CD4-positive, alpha-beta T cell treated with Interleukin-15 for 4 hours (primary cell): Measurements from ENCODE around the gene APPL2.
"Not testable (repeated sequence)": the region's sequence is repeated elsewhere in the genome, so short reads cannot be mapped to it uniquely, and the experiment has no call there.

Experiments
- DNase-seq: peaks from one replicate; pipeline ENCODE4 v3.0.0-alpha.2; 2020; ENCODE audit warnings: low spot score

The APPL2 gene

DNA sequence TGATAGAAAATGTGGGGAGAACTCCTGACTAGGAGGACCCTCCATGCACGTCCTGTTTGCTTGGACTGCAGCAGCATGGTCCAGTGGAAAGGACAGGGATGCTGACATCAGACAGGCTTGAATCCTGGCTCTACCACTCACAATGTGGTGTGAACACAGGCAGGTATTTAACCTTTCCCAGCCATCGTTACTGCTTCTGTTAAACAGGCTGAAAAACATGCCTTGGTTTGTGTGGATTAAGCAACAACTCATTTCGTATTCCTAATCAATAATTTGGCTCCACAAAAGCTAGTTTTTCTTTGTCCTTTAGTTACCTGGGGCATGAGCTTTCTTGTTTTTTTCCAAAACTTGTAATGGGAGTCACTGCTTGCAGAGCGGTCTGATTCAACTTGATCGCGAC, 41.0 kb downstream of the APPL2 start:
- no peak for DNase-seq

DNA sequence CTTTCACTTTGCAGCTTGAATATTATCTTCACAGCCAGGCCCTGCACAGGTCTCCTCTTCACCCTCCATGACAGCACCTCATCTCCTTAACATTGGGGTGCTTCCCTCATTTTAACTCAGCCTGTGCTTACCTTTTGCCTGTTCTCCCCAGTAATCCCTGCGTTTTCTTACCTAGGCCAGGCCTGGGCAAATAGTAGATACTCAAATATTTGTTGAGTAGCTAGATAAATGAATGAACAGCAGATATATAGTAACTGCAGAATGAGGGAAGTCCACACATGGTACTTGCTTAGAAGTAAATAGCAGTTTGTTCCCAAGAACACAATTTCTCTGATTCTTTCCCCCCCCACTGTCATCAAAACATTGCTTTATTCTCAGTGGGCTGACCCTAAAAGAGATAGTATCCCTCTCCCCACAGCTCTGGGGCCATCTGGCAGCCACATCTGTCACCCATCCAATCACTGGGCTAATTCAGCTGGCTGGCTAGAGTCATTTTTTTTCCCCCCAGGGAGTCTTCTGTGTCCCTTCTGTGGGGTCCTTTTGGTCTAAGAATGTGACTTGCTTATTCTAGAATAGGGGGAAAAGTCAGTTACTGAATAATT, 43.2 kb downstream of the APPL2 start:
- DNase-seq = no peak

DNA sequence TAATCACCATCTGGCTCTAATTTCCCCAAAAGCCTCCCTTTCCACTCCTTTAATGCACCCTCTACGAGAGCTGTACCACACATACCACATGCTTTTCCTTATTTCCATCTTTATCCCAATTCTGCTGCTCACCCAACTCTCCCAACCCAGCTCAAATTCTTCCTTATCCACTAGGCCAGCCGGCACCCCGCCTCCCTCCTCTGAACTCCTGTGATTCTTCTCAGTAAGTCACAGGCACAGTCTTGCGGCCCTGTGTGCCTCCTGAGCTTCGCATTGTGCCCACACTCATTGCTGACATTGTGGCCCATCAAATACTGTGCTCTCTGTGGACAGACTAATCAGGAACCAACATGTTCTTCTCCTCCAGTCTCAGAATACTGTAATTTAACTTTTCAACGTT, 45.4 kb downstream of the APPL2 start:
- no peak for DNase-seq

DNA sequence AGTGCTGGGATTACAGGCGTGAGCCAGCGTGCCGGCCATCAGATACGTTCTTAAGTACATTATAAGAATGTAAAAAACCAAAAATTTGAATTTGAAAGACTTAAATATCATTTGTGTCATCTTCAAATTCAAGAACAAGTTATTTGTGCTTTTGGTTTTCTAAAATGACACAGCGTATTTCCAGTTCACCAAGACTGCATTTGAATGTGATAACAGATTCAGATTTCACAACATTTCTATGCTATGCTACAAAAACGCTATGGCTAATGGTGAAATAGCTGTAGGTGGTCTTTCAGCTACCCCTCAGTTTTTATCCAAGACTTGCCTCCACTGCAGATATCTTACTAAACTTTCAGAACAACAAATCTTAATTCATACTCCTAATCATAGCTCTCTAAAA, 46.7 kb downstream of the APPL2 start:
- DNase-seq = no peak

DNA sequence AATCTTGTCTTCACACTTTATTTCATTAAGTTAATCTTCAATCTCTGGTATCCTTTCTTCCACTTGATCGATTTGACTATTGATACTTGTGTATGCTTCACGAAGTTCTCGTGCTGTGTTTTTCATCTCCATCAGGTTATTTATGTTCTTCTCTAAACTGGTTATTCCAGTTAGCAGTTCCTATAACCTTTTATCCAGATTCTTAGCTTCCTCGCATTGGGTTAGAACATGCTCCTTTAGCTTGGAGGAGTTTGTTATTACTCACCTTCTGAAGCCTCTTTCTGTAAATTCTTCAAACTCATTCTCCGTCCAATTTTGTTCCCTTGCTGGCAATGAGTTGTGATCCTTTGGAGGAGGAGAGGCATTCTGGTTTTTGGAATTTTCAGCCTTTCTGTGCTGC, 52.0 kb downstream of the APPL2 start:
- DNase-seq = not testable (repeated sequence)

DNA sequence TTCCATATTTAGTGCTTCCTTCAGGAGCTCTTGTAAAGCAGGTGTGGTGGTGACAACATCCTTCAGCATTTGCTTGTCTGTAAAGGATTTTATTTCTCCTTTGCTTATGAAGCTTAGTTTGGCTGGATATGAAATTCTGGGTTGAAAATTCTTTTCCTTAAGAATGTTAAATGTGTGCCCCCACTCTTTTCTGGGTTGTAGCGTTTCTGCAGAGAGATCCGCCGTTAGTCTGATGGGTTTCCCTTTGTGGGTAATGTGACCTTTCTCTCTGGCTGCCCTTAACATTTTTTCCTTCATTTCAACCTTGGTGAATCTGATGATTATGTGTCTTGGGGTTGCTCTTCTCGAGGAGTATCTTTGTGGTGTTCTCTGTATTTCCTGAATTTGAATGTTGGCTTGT, 52.6 kb downstream of the APPL2 start:
- DNase-seq = not testable (repeated sequence)

DNA sequence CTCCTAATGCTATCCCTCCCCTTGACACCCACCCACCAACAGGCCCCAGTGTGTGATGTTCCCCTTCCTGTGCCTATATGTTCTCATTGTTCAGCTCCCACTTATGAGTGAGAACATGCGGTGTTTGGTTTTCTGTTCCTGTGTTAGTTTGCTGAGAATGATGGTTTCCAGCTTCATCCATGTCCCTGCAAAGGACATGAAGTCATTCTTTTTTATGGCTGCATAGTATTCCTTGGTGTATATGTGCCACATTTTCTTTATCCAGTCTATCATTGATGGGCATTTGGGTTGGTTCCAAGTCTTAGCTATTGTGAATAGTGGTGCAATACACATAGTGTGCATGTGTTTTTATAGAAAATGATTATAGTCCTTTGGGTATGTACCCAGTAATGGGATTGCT, 56.9 kb downstream of the APPL2 start:
- not testable (repeated sequence) for DNase-seq

DNA sequence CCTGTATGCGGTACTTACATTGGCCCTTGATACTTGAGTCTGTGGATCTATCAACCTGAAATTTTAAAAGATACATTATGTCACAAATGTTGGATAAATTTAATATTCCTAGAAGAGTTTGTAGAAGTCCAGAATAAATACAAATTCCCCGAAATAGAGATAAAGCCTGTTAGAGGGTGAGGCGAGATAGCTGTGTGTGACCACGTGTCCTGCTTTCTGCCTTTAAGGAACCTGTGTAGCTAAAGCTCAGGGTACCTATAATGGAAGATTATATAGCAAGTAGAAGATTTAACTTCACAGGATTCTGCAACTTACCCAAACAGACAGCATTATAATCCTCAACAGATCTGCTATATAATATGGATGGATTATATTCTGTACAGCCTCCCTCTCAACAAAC, 58.8 kb downstream of the APPL2 start:
- no peak for DNase-seq

DNA sequence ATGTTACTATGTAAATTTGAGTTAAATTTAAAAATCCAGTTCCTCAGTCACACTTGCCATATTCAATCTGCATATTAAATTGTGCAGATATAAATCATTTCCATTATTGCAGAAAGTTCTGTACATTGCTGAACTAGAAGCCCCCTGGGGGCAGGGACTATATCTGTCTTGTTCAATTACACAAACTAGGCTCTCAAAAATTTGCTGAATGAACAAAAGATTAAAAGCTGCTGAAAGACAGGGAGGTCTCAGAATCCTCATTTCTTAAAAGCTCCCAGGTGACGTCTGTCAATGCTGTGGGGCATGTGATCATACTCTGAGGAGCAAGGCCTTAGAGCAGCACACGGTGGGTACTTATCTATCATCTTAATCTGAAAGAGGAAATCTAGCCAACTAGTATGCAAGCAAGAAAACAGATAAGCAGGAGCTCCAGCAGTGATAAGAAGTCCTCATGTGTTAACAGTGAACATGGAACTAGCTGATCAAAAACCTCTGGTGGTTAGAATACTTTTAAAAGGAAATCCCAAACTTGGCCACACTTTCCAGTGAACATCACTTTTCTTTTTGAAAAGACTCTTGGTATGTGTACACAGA, 60.5 kb downstream of the APPL2 start:
- no peak for DNase-seq

DNA sequence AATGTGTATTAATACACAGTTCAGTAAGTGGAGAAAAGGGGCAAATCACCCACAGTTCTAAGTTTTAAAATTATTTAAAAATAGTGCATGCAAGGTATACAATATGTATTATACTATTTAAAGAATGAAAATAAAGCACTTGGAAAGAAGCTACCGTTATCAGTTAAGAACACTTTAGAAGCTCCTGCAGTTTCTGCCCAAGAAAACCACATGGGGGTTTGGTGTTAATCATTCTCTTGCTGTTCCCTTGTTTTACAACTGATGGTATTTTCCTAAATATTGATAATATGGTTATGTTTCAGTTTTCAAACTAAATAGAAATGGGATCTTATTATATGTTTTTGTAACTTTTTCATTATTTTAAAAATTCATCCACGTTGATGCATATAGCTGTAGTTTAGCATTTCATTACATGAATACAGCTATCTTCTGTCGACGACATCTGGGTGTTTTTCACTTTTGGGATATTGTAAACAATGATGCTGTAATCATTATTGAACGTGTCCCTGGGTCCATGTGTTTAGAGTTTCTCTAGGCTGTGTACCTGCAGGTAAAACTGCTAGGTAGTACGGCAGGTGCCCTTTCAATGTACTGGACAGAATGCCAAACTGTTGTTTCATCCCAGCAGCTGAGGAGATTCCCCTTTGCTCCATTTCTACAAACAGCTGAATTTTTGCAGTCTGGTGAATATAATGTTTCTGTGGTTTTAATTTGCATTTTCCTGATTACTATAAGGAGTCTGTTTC, 64.1 kb downstream of the APPL2 start:
- no peak for DNase-seq

DNA sequence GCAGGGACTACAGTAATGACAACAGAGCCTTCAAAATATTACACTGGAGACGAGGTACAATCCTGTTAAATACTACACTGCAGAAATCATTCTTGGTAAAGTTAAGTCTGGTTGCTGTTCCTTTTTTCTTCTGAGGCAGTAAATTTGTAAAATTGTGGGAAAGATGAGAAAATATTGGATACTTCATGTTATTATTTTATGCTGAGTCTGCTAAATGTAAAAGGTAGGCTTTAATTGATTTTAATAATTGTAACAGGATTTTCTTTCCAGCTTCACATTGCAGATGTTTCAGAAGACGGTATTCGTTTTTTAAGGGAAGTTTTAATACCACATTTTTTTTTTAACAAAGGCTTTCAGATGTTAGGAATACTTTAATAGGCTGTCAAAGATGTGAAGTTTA, 65.8 kb downstream of the APPL2 start:
- no peak for DNase-seq

DNA sequence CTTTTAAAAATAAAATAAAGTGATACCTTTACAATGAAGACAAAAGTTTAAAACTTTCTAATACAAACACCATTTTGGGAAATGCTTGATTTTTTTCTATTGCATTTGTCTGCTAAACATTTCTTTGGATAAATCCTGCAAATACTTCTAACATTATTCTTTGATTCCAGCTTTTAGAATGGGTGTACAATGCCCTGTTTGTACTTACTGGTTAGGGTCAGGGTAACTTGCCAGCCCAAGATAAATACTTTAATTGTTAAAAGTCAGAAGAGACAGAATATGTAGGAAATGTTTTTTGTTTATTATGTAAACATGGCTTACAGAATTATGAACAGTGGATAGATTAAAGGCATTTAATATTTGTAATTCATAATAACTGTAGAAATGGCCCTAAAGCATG, 68.0 kb downstream of the APPL2 start:
- DNase-seq = no peak

DNA sequence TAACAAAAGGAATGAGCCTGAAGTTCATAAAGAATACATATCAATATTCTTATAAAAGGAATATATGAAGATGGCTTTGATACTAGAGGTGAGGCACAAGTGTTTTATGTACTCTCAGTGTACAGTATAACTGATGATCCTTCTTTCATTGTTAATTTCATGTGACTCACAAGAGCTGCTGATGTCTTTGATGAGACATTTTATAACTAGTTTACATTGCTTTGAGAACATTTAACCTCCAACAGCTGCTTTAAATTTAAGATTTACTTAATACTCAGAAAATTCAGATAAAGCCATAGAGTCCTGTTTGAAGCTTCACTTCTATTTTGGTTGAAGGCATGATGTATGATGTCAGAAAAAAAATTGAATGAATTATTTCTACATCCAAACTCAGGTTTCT, 68.6 kb downstream of the APPL2 start:
- DNase-seq = no peak

DNA sequence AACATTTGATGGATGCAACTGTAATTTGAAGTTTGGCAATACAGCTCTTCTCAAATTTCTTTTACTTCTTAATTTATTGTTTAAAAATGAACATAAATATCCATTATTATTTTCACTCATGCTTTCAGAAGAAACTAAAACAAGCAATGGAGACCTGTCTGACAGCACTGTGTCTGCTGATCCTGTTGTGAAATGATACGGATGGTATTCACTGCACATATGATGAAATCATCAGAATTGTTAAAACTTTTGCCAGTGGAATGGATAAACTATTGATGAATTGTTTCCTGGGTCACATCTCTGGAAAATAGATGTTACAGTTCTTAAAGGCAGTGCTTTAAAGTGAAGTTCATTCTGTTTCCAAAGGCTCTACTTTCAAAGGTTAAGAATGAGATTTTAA, 69.2 kb downstream of the APPL2 start:
- no peak for DNase-seq

DNA sequence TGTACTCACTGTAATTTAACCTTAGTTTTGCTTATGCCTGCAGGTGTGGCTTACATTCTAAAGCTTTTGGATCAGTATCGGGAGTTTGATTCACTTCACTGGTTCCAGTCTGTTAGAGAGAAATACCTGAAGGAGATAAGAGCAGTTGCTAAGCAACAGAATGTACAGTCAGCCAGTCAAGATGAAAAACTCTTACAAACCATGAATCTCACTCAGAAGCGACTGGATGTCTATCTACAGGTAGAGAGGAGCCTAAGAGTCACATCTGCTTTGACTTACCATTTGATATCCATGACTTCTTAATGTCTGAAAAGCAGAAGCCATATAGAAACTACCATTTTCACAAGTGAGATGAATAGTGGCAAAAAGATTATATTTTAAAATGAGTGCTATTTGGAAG, 71.9 kb downstream of the APPL2 start:
- no peak for DNase-seq

DNA sequence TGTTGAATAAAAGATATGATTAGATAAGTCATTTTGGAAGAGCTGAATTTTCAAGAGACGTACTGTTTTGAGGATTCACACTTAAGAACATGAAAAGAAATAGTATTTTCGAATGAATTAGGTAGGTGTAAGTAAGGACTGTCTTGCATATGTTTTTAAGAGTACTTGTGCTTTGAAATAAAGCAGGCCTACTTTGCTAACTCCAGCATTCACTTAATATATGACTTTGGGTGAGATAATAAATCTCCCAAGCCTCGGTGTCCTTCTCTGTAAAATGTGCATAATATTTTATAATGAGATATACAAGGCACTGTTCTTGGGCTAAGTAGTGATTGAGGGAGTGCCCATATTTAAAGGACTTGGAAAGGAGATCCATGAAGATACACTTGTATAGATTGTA, 73.8 kb downstream of the APPL2 start:
- no peak for DNase-seq

DNA sequence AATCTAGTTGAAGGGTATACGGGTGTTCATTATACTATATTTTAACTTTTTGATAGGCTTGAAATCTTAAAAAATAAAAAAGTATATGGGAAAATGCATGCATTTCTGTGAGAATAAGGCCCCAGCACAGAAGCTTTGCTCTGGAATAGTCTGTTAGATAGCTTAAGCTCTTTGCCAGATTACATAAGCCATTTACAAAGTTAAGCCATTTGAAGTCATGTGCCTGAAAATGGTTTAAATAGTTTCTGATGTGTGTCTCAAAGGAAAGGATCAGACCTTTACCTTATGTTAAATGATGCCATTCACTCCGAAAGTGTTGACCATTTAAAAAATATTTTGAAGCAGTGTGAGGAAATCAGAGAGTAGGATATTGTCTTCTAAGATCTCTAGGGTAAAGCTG, 77.1 kb downstream of the APPL2 start:
- no peak for DNase-seq

DNA sequence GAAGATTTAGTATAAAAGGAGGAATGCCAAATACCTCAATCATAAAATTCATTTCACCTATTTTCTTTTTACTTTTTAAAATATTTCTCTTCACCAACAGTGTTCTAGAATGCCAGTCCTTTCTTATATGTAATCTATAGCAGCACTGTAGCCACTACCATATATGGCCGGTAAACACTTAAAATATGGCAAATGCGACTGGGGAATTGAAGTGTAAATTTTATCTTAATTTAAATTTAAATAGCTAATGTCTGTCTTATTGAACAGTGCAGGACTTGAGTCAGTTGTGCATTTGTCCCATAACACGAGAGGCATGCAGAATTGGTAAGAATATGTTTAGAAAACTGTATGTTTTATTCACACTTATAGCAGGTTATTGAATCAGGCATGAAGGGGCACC, 78.4 kb downstream of the APPL2 start:
- no peak for DNase-seq

DNA sequence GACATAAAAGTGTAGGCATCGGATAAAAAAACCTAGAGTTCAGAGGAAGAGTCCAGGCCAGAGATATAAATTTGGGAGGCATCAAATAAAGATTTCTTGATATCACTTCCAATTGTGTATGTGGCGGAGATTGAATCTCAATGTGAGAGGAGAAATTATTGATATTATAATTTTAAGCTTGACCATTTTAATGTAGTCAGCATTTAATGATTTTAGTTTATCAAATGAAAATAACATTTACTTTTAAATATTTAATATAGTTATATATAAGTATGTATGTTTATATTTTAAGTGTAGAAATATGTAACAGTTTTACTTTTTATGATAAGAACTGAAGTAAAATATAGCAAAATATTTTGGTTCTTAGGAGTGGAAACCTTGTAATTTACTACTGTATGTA, 79.7 kb downstream of the APPL2 start:
- no peak for DNase-seq

DNA sequence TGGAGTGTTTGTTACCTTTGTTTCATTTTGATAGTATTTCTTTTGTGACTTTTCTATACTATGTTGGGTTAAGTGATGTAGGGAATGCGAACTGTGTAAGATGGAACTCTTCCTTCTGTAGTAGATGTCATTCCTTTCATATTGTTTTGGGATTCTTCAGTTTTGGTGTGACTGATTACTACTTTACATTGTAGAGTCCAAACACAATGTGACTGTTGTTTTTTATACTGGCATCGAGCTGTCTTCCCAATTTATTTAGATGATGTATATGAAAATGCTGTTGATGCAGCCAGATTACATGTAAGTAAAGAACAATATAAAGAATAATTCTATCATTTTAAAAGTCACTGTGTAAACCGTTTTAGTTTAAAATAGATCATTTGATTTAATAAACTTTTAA, 93.7 kb downstream of the APPL2 start:
- DNase-seq = no peak

DNA sequence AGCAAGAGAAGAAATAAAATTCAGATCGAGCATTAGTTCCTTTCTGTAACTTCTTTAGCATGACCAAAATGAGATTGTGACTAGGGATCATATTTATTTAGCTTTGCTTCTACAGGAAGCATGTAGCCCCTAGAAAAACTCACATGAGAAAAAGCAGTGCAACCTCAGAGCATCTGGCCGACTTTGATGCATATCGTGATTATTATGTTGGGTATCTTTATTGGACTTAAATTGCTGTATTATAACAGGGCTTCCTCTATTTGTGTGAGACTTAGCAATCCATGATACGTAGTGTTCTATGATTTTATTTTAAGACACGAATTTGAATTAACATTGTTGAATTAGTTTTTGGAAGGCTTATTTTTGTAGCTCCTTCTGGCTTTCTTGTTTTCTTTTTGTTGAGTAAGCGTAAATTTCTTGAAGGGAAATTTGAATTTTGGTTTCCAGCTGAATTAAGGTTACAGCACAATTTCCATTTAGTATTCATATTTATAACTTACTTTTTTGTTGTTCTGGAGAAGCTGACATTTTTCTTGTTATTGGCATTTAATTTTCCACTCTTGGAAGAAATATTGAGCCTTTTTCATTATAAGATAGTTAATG, 94.6 kb downstream of the APPL2 start:
- DNase-seq = no peak

DNA sequence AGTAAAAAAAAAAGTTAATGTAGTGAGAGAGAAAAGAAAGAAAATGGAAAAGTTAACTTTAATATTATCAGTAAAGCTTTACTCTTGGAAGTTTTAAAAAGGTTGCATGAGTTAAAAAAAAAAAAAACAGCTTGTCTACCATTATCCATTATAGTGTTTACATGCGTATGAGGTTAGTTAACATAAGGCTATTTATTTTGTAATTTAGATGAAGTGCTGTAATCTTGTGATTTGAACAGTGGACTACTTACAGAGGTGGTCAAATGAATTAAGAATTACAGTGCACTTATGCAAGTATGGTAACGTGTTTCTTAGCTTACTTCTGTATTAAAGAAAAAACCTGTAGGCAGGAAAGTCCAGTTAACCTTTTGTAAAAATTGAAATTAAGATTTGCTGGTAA, 97.7 kb downstream of the APPL2 start:
- DNase-seq = no peak
